GM12873 (cell line): Measurements from ENCODE around the gene TMPRSS2.

Experiments
- CTCF ChIP-seq: IDR thresholded peaks from 2 replicates; pipeline ENCODE4 v1.5.1; 2012; ENCODE audit warnings: low read depth, mild to moderate bottlenecking, moderate library complexity, low read length, control low read depth; ENCODE audit not compliant: insufficient read depth; ENCODE audit errors: missing control alignments

The TMPRSS2 gene

GRCh38 chr21:41425588-41425953 is 82.4 kb downstream of the TMPRSS2 start:
- no peak for TF ChIP-seq CTCF

DNA sequence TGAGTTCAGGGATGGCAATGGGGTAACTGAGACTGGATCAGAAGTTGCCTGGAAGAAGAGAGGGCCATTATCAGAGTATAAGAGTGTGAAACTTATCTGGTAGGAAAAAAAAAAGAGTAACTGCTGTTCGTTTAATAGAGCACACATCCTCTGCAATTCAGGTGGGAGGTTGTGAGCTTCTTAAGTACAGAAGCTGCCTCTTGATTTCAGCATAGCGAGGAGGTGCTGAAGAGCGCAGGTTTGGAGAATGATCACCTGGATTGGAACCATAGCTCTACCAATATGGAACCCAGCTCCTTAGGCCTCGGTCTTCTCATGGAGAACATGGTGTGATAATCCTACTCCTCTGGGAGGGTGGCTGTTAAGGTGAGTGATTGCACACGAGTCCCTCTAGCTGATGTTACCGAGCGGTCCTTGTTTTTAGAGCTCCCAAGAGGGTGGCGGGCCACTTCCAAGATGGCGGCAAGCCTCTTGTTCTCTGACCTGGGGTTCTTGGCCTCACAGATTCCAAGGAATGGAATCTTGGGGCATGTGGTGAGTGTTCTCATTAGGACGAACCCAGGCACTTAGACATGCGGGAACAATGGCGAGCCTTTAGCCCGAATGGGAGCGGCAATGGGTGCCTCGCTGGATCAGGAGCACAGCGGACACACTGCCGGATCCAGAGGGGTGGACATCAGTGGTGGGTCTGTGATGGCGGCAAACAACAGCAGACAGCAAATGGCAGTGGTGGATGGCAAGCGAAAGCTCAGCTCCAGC is 85.2 kb downstream of the TMPRSS2 start:
- no peak for TF ChIP-seq CTCF

- TF ChIP-seq CTCF: no peak
These were observed 87.8 kb downstream of the TMPRSS2 start for GRCh38 chr21:41419921-41420862.

GRCh38 chr21:41418956-41419680 is 88.8 kb downstream of the TMPRSS2 start:
- no peak for TF ChIP-seq CTCF

GRCh38 chr21:41418393-41418792 is 89.6 kb downstream of the TMPRSS2 start:
- no peak for TF ChIP-seq CTCF
